NCI-H345 (cell line): Measurements from ENCODE around the gene ADAMTSL1.

Experiments
- DNase-seq: peaks from one replicate; lab custom pipeline; 2025; lab: John Stamatoyannopoulos, UW

The ADAMTSL1 gene

GRCh38 chr9:18467696-18468095, 6.3 kb upstream of the ADAMTSL1 start:
- DNase-seq: no peak

GRCh38 chr9:18472435-18472834, 1.5 kb upstream of the ADAMTSL1 start:
- DNase-seq: peak; percentile 10

GRCh38 chr9:18472841-18473251, 1.1 kb upstream of the ADAMTSL1 start:
- DNase-seq: peak; percentile 32

- no peak for DNase-seq
Measured at GRCh38 chr9:18474783-18475182, 830 bp downstream of the ADAMTSL1 start.

- no peak for DNase-seq
Measured at GRCh38 chr9:18477121-18477660, 3.2 kb downstream of the ADAMTSL1 start.

- DNase-seq: no peak
Measured at GRCh38 chr9:18477719-18478118, 3.8 kb downstream of the ADAMTSL1 start.

- DNase-seq: no peak
Measured at GRCh38 chr9:18478501-18479361, 4.8 kb downstream of the ADAMTSL1 start.

- no peak for DNase-seq
Measured at GRCh38 chr9:18479405-18479804, 5.5 kb downstream of the ADAMTSL1 start.

- no peak for DNase-seq
Measured at GRCh38 chr9:18480662-18481093, 6.7 kb downstream of the ADAMTSL1 start.

- DNase-seq: no peak
Measured at GRCh38 chr9:18482371-18482770, 8.4 kb downstream of the ADAMTSL1 start.

GRCh38 chr9:18485714-18486113, 11.8 kb downstream of the ADAMTSL1 start:
- DNase-seq: no peak

GRCh38 chr9:18487611-18488010, 13.7 kb downstream of the ADAMTSL1 start:
- no peak for DNase-seq

- no peak for DNase-seq
Measured at GRCh38 chr9:18488886-18489285, 14.9 kb downstream of the ADAMTSL1 start.

- DNase-seq: no peak
Measured at GRCh38 chr9:18489861-18490260, 15.9 kb downstream of the ADAMTSL1 start.

- no peak for DNase-seq
Measured at GRCh38 chr9:18490641-18491370, 16.9 kb downstream of the ADAMTSL1 start.

- no peak for DNase-seq
Measured at GRCh38 chr9:18492612-18493011, 18.7 kb downstream of the ADAMTSL1 start.

- peak; percentile 52 for DNase-seq
Measured at GRCh38 chr9:18493451-18493993, 19.6 kb downstream of the ADAMTSL1 start.

GRCh38 chr9:18495065-18495464, 21.1 kb downstream of the ADAMTSL1 start:
- DNase-seq: no peak

GRCh38 chr9:18496256-18497000, 22.5 kb downstream of the ADAMTSL1 start:
- DNase-seq: no peak

GRCh38 chr9:18499062-18499461, 25.1 kb downstream of the ADAMTSL1 start:
- DNase-seq: no peak

- DNase-seq: no peak
Measured at GRCh38 chr9:18499980-18500379, 26.0 kb downstream of the ADAMTSL1 start.

GRCh38 chr9:18500451-18500850, 26.5 kb downstream of the ADAMTSL1 start:
- DNase-seq: no peak
